GM18870 (cell line): Measurements from ENCODE around the gene MAPKAP1.

Source experiments
- ATAC-seq: cut with Tn5 transposase; IDR thresholded peaks from one replicate; pipeline ENCODE4 v1.9.1; 2021; ENCODE audit warnings: moderate library complexity; ENCODE audit not compliant: unreplicated experiment

The MAPKAP1 gene

DNA sequence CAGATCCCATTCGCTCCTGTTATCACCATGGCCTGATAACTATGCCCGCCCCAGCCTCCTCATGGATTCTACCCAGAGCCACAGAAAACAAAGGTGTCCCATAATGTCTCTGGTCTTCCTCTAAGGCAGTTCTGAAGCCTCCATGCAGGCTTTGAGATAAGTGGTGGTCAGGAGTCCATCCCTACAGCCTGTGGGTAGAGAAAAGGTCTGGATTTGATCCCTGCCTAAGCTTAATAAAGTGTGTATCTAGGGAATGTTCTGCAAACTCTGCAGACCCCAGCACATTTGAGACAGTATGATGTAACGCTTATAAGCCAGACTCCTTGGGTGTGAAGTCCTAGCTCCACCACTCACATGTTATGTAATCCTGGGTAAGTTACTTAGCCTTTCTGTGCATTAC, 187.3 kb downstream of the MAPKAP1 start:
- ATAC-seq, result no peak

GRCh38 chr9:125517577-125517976, 189.4 kb downstream of the MAPKAP1 start:
- ATAC-seq, result no peak

DNA sequence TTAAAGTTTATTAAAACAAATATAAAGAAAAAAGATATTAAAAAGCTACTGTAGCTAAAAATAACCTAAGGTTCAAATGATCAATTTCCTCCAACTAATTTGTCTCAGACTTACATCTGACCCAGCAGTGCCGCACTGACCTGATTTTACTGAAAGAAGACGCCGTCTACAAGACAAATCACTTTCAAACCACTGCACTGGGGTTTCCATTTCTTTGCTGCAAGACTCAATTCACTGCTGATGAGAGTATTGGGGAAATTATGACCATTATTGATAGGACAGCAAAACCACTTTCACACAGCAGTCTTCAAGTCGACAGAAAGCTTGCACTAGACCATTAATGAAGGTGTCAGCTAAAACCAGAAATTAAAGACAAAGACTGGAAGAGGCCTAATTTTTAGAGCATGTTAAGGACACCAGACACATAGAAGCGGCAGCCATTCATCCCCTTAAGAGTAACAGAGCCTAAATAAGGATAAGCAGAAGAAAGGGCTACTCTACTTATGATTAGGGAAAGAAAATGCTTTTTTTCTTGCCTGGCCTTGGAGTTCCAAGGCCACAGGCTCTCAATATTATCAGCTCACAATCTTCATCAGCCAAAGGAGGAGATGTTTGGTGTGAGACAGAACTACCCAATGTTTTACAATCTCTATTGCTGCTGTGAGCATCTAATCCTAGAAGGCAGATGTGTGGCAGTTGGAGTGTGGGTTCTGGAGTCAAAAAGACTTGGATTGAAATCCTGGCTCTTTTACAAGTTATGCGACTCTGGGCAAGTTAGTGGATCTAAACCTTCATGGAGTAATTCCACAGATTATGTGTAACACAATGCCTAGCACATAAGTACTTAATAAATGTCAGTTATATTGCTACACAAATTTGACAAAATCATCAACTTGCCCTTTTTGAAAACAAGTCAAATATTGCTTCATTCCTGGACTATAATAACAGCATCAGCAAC, 190.7 kb downstream of the MAPKAP1 start:
- ATAC-seq, result no peak

GRCh38 chr9:125515281-125515680, 191.7 kb downstream of the MAPKAP1 start:
- ATAC-seq, result no peak

GRCh38 chr9:125514468-125514867, 192.5 kb downstream of the MAPKAP1 start:
- ATAC-seq, result no peak

DNA sequence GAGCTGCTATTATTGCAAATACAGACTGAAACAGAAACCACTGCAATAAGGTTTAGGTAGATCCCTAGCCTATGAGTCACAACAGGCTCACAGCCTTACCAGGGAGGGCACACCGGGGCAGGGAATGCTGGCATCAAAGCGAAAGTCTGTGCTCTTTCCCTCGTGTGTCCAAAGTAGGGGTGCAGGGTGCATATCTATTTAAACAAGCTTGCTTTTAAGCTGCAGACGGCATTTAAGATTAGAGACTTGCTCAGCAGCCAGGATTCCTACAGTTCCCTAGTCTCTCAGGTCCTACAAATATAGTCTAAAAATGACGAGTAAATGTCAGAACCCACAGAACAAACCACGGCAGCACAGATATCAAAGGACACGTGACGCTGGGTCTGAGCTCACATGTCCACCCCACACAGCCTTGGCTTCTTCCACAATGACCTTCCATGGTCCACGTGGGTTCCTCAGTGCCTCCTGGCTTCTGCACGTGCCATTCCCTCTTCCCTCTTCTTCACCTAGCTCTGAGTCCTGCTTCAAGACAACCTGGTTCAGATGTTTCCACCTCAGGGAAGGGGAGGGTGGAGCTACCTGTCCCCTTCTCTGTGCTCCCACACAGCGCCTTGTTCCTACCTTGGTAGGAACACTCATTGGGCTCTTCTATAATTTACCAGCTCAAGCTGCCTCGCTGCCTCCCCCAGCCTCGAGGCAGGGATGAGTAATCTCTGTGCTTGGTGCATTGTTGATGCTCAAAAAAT, 193.2 kb downstream of the MAPKAP1 start:
- peak; percentile 90 for ATAC-seq

DNA sequence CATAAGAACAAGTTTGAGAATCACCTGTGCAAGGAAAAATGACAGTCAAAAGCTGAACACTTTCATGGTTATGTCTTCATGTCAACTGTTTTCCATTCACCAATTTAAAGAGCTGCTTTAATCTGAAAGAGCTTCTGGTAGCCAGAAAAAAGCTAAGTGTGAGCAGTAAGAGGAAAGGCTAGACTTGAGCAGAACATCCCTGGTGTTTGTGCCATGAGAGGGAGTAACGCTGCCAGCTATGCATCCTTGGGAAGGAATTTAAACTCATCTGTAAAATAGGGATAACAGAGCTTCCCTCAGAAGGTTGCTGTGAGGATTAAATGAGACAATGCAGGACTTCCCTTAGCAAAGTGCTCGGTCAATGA, 193.7 kb downstream of the MAPKAP1 start:
- ATAC-seq, result no peak

GRCh38 chr9:125511789-125512660, 195.0 kb downstream of the MAPKAP1 start:
- no peak for ATAC-seq

GRCh38 chr9:125510980-125511379, 196.0 kb downstream of the MAPKAP1 start:
- no peak for ATAC-seq

- ATAC-seq, result no peak
Measured at GRCh38 chr9:125509476-125509875, 197.5 kb downstream of the MAPKAP1 start.

- no peak for ATAC-seq
Measured at GRCh38 chr9:125508249-125508648, 198.8 kb downstream of the MAPKAP1 start.

DNA sequence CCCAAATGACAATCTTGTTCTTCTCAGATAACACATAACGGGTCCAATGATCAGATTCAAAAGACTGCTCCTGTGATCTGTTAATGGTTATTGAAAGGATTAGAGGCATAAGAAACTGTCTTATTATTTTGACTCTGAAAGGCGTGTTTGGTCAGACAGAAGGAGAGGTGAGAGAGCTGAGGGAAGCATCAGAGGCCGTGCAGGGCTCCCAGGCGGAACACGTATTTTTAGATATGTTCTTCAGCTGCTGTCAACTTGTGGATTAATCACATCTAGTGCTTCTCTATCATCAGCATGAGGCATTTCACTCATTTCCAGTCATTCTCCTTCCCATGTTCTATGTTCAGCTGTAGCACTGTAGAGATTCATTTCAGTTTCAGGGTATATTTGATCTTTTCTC, 199.8 kb downstream of the MAPKAP1 start:
- ATAC-seq, result no peak

GRCh38 chr9:125505988-125506438, 201.0 kb downstream of the MAPKAP1 start:
- no peak for ATAC-seq

DNA sequence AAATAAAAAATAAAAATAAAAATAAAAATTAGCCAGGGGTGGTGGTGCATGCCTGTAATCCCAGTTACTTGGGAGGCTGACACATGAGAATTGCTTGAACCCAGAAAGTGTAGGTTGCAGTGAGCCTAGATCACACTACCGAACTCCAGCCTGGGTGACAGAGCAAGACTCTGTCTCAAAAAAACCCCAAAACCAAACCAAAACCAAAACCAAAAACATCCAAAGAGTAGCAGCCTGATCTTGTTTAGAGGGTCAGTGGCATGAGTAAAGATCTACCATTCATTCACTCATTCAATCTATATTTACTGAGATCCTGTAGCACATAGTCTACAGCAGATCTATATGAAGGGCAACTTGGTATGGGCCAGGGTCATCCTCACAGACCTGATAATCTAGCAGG, 202.4 kb downstream of the MAPKAP1 start:
- ATAC-seq, result no peak

GRCh38 chr9:125497906-125498305, 209.1 kb downstream of the MAPKAP1 start:
- ATAC-seq, result no peak

- ATAC-seq, result no peak
Measured at GRCh38 chr9:125497478-125497877, 209.5 kb downstream of the MAPKAP1 start.

DNA sequence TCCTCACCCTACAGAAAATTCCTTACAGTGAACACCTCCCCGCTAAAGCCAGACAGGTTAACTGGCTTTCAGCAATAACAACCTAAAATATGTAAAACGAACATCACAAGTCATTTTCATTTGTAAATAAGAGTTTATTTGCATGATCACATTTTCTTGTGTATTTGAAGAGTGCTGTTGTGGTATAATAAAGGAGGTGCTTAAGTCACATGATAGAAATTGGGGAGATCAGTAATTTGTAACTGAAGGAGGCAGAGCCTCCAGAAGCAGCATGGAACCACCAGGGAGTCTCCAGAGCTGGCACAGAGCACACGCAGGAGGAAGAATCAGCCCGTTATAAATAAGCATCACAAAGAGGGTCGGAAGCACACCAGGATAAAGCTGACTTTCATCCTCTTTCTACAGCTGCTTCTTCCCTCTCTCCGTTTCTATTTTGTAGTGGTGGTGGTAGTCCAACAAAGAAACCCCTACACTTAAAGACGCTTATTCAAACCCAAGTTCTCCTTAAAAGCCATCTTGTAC, 210.6 kb downstream of the MAPKAP1 start:
- ATAC-seq, result no peak

DNA sequence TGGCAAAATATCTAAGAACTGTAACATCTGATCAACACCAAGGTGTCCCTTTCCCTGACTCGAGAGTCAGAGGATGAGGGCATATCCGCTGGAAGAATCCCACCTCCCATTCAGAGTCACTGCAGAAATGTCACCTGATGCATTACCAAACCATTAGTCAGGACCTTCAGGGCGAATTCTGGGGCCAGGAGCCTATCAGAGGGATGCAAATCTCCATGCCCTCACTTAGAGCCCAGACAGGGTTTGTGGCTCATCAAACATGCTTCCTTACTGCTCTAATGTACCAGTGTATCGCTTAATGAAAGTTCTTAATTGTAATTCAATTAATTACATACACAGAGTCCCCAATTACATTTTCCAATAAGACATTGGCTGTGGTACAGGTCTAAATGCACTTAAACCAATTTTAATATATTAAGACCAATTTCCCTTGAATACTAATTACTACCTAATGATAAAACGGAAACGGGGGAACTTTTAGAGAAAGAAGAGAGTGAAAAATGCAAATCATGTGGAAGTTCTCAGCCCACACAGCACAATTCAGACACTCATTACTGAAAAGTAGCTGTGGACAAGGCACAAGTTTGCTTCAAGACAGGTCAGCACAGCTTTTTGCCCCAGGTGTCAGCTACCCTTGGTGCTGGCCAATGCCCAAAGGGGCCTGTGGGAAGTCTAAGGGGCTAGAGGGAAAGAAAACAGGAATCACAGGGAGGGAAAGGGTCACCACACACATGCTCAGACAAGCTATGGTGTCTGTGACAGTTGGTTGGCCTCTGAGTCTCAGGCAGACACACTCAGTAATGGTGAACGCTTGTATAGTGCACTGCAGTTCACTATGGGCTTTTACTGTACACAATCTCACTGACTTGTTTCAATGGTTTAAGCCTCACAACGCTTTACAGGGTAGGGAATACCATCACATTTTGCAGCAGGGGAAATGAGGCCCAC, 211.6 kb downstream of the MAPKAP1 start:
- ATAC-seq, result peak; percentile 64

DNA sequence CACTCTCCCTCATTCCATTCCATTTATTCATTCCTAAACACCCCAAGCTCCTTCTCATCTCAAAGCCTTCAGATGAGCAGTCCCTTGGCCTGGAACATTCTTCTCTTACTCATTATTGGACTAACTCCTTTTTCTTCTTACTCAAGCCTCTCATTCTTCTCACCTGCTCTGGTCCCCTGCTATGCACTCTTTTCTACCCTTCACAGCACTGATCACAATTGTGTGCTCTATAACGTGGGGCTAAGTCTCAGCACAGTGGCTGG, 212.4 kb downstream of the MAPKAP1 start:
- ATAC-seq, result no peak
